B cell (primary cell): ENCODE results near the gene ALS2CL. TPM values are rescaled to one million over a fixed set of nuclear protein-coding genes. Genes with fewer than 3 reads are reported as not detected.

Experiments
- ATAC-seq: fragments of 200-7000 bp; cut with Tn5 transposase; one replicate; pipeline ENCODE4 v1.10.0; 2021; ENCODE audit warnings: low read depth, mild to moderate bottlenecking, moderate number of reproducible peaks, moderate library complexity
- CTCF ChIA-PET: fragments of 350-600 bp; sonication (Branson Sonifier 250); formaldehyde crosslinking; loops from one replicate; lab custom pipeline; 2021; ENCODE audit warnings: antibody characterized with exemption, inconsistent platforms; lab: Charles Lee
- POLR2A ChIA-PET: fragments of 350-600 bp; sonication (Branson Sonifier 250); formaldehyde crosslinking; loops from one replicate; lab custom pipeline; 2021; ENCODE audit warnings: antibody characterized with exemption; lab: Charles Lee
- DNase-seq: peaks from one replicate; pipeline ENCODE4 v3.0.0; 2013
- H2AFZ ChIP-seq: 2 replicates; pipeline ENCODE4 v1.6.1; 2012; ENCODE audit warnings: mild to moderate bottlenecking, low read depth, low read length; ENCODE audit not compliant: insufficient read depth, poor library complexity, severe bottlenecking
- H3K27ac ChIP-seq, 2 donors: 1 replicate in 1 of 2; 2 replicates in 1 of 2; pipeline ENCODE4 v1.5.1; 2012 to 2013; ENCODE audit warnings: low read length in 2 of 2, mild to moderate bottlenecking in 2 of 2, moderate library complexity in 1 of 2
- H3K27me3 ChIP-seq, 4 experiments: fragments of 200-600 bp in 1 of 4; sonication (generic) in 1 of 4; replicated peaks in 1 of 4; 1 replicate in 2 of 4; 2 replicates in 2 of 4; pipeline versions ENCODE4 v1.6.1 to v1.7.0; 2013 to 2016; ENCODE audit warnings: low read length in 3 of 4, mild to moderate bottlenecking in 2 of 4, mixed read lengths in 1 of 4, moderate library complexity in 1 of 4; ENCODE audit not compliant: insufficient read depth in 4 of 4, control insufficient read depth in 3 of 4; ENCODE audit errors: control extremely low read depth in 1 of 4
- H3K36me3 ChIP-seq, 2 experiments: replicated peaks in 1 of 2; 1 replicate in 1 of 2; 2 replicates in 1 of 2; pipeline versions ENCODE4 v1.6.1 to v1.7.1; 2013; ENCODE audit warnings: low read length in 1 of 2; ENCODE audit not compliant: insufficient read depth in 2 of 2, control insufficient read depth in 1 of 2; ENCODE audit errors: control extremely low read depth in 1 of 2, extremely low read depth in 1 of 2
- H3K4me1 ChIP-seq, 2 donors: fragments of 200-600 bp in 1 of 2; sonication (generic) in 1 of 2; 1 replicate in 1 of 2; 2 replicates in 1 of 2; pipeline versions ENCODE4 v1.5.1 to v1.6.1; 2013 to 2017; ENCODE audit warnings: low read length in 2 of 2; ENCODE audit not compliant: control insufficient read depth in 2 of 2, insufficient read depth in 2 of 2
- H3K4me2 ChIP-seq: replicated peaks from 2 replicates; pipeline ENCODE3; 2012; ENCODE audit warnings: mild to moderate bottlenecking, low read depth, low read length; ENCODE audit not compliant: poor library complexity, severe bottlenecking
- H3K4me3 ChIP-seq, 5 experiments: fragments of 200-600 bp in 1 of 5; sonication (generic) in 1 of 5; 1 replicate in 3 of 5; 2 replicates in 2 of 5; pipeline versions ENCODE4 v1.5.1 to v1.7.0; 2011 to 2016; ENCODE audit warnings: low read length in 4 of 5, mild to moderate bottlenecking in 4 of 5, low read depth in 2 of 5, control low read depth in 1 of 5, moderate library complexity in 1 of 5; ENCODE audit not compliant: insufficient read depth in 1 of 5; ENCODE audit errors: control extremely low read depth in 1 of 5, extremely low read depth in 1 of 5
- H3K79me2 ChIP-seq: fragments of 200-600 bp; sonication (generic); one replicate; pipeline ENCODE4 v1.6.0; 2016; ENCODE audit warnings: low read length; ENCODE audit not compliant: control insufficient read depth, insufficient read depth
- H3K9ac ChIP-seq: fragments of 200-600 bp; sonication (generic); 2 replicates; pipeline ENCODE4 v1.6.1; 2017; ENCODE audit warnings: mild to moderate bottlenecking, low read length, moderate library complexity
- H3K9me3 ChIP-seq, 3 donors: one replicate each; pipeline versions ENCODE4 v1.6.1 to v1.7.1; 2013; ENCODE audit warnings: low read length in 2 of 3; ENCODE audit not compliant: control insufficient read depth in 2 of 3, insufficient read depth in 1 of 3; ENCODE audit errors: control extremely low read depth in 1 of 3
- H4K20me1 ChIP-seq: 2 replicates; pipeline ENCODE4 v1.6.0; 2012; ENCODE audit warnings: mild to moderate bottlenecking, low read length; ENCODE audit not compliant: insufficient read depth, control insufficient read depth, poor library complexity, severe bottlenecking
- H3K27ac Mint-ChIP-seq: one replicate; pipeline ENCODE4 v1.8.0; 2021; ENCODE audit warnings: mixed read lengths
- H3K27me3 Mint-ChIP-seq: one replicate; pipeline ENCODE4 v1.8.0; 2021; ENCODE audit warnings: mixed read lengths
- H3K4me1 Mint-ChIP-seq: one replicate; pipeline ENCODE4 v1.8.0; 2021; ENCODE audit warnings: mixed read lengths
- H3K4me3 Mint-ChIP-seq: one replicate; pipeline ENCODE4 v1.8.0; 2021; ENCODE audit warnings: mixed read lengths
- H3K9me3 Mint-ChIP-seq: one replicate; pipeline ENCODE4 v1.8.0; 2022; ENCODE audit warnings: mixed read lengths; ENCODE audit not compliant: insufficient read depth
- CTCF ChIP-seq: fragments of 200-600 bp; IDR thresholded peaks from one replicate; pipeline ENCODE4 v1.8.0; 2022; ENCODE audit warnings: antibody characterized with exemption, mild to moderate bottlenecking
- EZH2 ChIP-seq: IDR thresholded peaks from 2 replicates; pipeline ENCODE4 v1.6.1; 2012; ENCODE audit warnings: borderline replicate concordance, low read depth, mild to moderate bottlenecking, moderate library complexity, low read length; ENCODE audit not compliant: insufficient read depth, poor library complexity, severe bottlenecking
- WGBS: methylation state at CpG from one replicate; pipeline ENCODE4 v1.1.5; 2013; ENCODE audit warnings: missing lambda C conversion rate; ENCODE audit not compliant: insufficient coverage; 5-methylcytosine and 5-hydroxymethylcytosine counted together
- intact Hi-C: fragments of 100-400 bp; cut with micrococcal nuclease; formaldehyde crosslinking; loops from one replicate; pipeline ENCODE4 v1.10.0; 2022
- polyA plus RNA-seq: library from polyadenylated mRNA; depleted of rRNA; stranded (reverse); fragments of >200 nt; gene quantifications from 2 replicates; pipeline ENCODE4 v1.2.3, GENCODE V29; 2012
- total RNA-seq, 2 donors: library from RNA; stranded (reverse); fragments of 120-200 nt in 1 of 2; gene quantifications; 1 replicate in 1 of 2; 2 replicates in 1 of 2; pipeline versions ENCODE4 v1.2.3 to v1.2.4, GENCODE V29; 2013 to 2022

ALS2CL gene
- total and polyA plus RNA-seq, 2 donors (not counting 1 experiment from before 2014, with no cell fraction given) = 0.22 to 0.30 TPM

- H4K20me1 ChIP-seq = no peaks in the 10 kb centered on the region
- H3K4me3 Mint-ChIP-seq = no peak overlapping the region
- H3K9me3 Mint-ChIP-seq = no peaks in the 10 kb centered on the region
These were observed 17.8 kb upstream of the ALS2CL start for GRCh38 chr3:46711305-46711704.

More at GRCh38 chr3:46711305-46711704, 17.8 kb upstream of the ALS2CL start:
- no peaks in the 10 kb centered on the region for H3K36me3 ChIP-seq
- Mint-ChIP-seq H3K27me3 (peaks cover 3% of the 10 kb centered on the region), H3K4me1 (no peaks in the 10 kb centered on the region), H3K27ac (no peak overlapping the region)
- no peak overlapping the region for H3K4me3 ChIP-seq
- POLR2A ChIA-PET = no interaction called here
- intact Hi-C loops = no loop called here
- H3K9ac ChIP-seq = no peak overlapping the region
- no peaks in the 10 kb centered on the region for H3K4me1 ChIP-seq
- DNase-seq (no peak), ATAC-seq (no peak)
- no peak overlapping the region for H2AFZ ChIP-seq
- H3K79me2 ChIP-seq = no peaks in the 10 kb centered on the region
- H3K27ac ChIP-seq = no peak overlapping the region
- no peaks in the 10 kb centered on the region for H3K9me3 ChIP-seq
- CTCF ChIA-PET = no interaction called here
- TF ChIP-seq CTCF = no peak
- TF ChIP-seq EZH2 = no peak
- 100% methylated on average over 1 of the region's 2 CpGs for WGBS
- H3K27me3 ChIP-seq = no peaks in the 10 kb centered on the region
- no peak overlapping the region for H3K4me2 ChIP-seq
